Fibroblast of mammary gland (primary cell): ENCODE measurements around the gene TRUB2.
A peak's percentile ranks its signal among the peaks of the same experiment; 100 is the strongest.

Experiments
- DNase-seq: peaks from one replicate; pipeline ENCODE4 v3.0.0-alpha.2; 2010; ENCODE audit warnings: low read depth
- H3K4me3 ChIP-seq: 2 replicates; pipeline ENCODE4 v1.5.1; 2011; ENCODE audit warnings: low read depth, mild to moderate bottlenecking, low read length, moderate library complexity; ENCODE audit not compliant: control insufficient read depth
- CTCF ChIP-seq: conservative IDR thresholded peaks from 2 replicates; pipeline ENCODE4 v1.5.1; 2011; ENCODE audit warnings: low read depth, low read length, inconsistent platforms; ENCODE audit not compliant: control insufficient read depth, insufficient read depth

Gene TRUB2

GRCh38 chr9:128321343-128321742 is 904 bp downstream of the TRUB2 start:
- DNase-seq = no peak
- TF ChIP-seq CTCF = no peak
- H3K4me3 ChIP-seq = peak overlapping the region; percentile 93

GRCh38 chr9:128317629-128318028 is 4.6 kb downstream of the TRUB2 start:
- no peak for TF ChIP-seq CTCF
- no peak for DNase-seq
- H3K4me3 ChIP-seq = no peak overlapping the region

GRCh38 chr9:128316421-128316820 is 5.8 kb downstream of the TRUB2 start:
- TF ChIP-seq CTCF = no peak
- no peak overlapping the region for H3K4me3 ChIP-seq
- no peak for DNase-seq

GRCh38 chr9:128314697-128315096 is 7.5 kb downstream of the TRUB2 start:
- no peak overlapping the region for H3K4me3 ChIP-seq
- no peak for DNase-seq
- no peak for TF ChIP-seq CTCF

- no peak for DNase-seq
- no peak for TF ChIP-seq CTCF
Measured at GRCh38 chr9:128310461-128310860, 11.8 kb downstream of the TRUB2 start.

GRCh38 chr9:128309551-128309950 is 12.7 kb downstream of the TRUB2 start:
- no peak overlapping the region for H3K4me3 ChIP-seq
- TF ChIP-seq CTCF = no peak
- DNase-seq = no peak

More at GRCh38 chr9:128310461-128310860, 11.8 kb downstream of the TRUB2 start:
- H3K4me3 ChIP-seq = no peak overlapping the region

- no peak for TF ChIP-seq CTCF
- DNase-seq = peak; percentile 76
- H3K4me3 ChIP-seq = no peak overlapping the region
Measured at GRCh38 chr9:128304971-128305288, 17.3 kb downstream of the TRUB2 start.
